ENCODE results near the gene KREMEN1. TPM values are rescaled to one million over a fixed set of nuclear protein-coding genes. Genes with fewer than 3 reads are reported as not detected.

Gene KREMEN1
- total and polyA plus RNA-seq, 2 experiments from 2014 or later = 1.8 to 3.8 TPM

DNA sequence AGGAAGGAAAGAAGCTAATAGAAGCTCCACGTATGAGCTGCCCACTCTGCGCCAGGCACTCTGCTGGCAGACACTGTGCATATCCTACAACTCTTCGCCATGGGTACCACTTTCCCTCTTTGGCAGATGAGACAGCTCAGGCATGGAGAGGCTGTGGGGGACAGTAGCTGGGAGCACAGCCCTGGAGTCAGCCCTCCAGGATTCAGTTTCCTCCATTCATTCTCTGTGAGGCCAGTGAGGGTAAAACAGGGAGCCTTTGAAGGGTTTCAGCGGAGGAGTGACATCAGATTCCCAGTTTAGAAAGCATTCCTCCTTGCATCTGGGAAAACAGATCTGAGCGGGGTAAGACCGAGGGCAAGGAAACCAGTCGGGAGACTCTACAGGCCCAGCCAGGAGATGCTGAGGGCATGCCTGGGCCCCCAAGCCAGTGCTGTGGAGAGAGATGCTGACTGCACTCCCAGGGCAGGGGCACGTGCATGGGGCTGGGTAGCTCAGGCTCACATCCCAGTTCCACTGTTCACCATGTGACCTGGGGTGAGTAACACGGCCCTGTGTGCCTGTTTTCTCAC is 74.6 kb downstream of the KREMEN1 start:
- Histone ChIP-seq H3K27ac (ENCODE audit: low read depth) (no peak overlapping the region), H3K4me1 (ENCODE audit: insufficient read depth) (peaks cover 19% of the 10 kb centered on the region), H3F3A (replicated peaks; ENCODE audit: low read depth) (0 out of 2 replicates have a peak, but pooled peaks cover 6% of the 10 kb centered on the region), H3K4me3 (no peak overlapping the region), H2AFZ (no peak overlapping the region), H3K4me2 (no peak overlapping the region), H3K36me3 (ENCODE audit: insufficient read depth) (no peaks in the 10 kb centered on the region), H3K9me2 (ENCODE audit: insufficient read depth) (no peaks in the 10 kb centered on the region), H3K79me2 (replicated peaks; ENCODE audit: insufficient read depth) (no peaks in the 10 kb centered on the region), H3K27me3 (ENCODE audit: insufficient read depth) (no peaks in the 10 kb centered on the region), H4K20me1 (replicated peaks; ENCODE audit: insufficient read depth) (no peaks in the 10 kb centered on the region)
- no peak for ATAC-seq
- H3K27ac Mint-ChIP-seq = no peak overlapping the region
- H3K36me3 Mint-ChIP-seq (ENCODE audit: low read depth) = no peaks in the 10 kb centered on the region
- H3K4me1 Mint-ChIP-seq = peaks cover 27% of the 10 kb centered on the region
- no peak for DNase-seq (ENCODE audit: low spot score)
- no peak for TF ChIP-seq ZNF331 (CRISPR knock-in tag; IDR thresholded peaks at IDR 0.05; ENCODE audit: low read depth)
- TF ChIP-seq, protein P1, sequence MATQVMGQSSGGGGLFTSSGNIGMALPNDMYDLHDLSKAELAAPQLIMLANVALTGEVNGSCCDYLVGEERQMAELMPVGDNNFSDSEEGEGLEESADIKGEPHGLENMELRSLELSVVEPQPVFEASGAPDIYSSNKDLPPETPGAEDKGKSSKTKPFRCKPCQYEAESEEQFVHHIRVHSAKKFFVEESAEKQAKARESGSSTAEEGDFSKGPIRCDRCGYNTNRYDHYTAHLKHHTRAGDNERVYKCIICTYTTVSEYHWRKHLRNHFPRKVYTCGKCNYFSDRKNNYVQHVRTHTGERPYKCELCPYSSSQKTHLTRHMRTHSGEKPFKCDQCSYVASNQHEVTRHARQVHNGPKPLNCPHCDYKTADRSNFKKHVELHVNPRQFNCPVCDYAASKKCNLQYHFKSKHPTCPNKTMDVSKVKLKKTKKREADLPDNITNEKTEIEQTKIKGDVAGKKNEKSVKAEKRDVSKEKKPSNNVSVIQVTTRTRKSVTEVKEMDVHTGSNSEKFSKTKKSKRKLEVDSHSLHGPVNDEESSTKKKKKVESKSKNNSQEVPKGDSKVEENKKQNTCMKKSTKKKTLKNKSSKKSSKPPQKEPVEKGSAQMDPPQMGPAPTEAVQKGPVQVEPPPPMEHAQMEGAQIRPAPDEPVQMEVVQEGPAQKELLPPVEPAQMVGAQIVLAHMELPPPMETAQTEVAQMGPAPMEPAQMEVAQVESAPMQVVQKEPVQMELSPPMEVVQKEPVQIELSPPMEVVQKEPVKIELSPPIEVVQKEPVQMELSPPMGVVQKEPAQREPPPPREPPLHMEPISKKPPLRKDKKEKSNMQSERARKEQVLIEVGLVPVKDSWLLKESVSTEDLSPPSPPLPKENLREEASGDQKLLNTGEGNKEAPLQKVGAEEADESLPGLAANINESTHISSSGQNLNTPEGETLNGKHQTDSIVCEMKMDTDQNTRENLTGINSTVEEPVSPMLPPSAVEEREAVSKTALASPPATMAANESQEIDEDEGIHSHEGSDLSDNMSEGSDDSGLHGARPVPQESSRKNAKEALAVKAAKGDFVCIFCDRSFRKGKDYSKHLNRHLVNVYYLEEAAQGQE (IDR thresholded peaks at IDR 0.05; ENCODE audit: unreplicated experiment) = no peak
- no peak for TF ChIP-seq NANOG (IDR thresholded peaks at IDR 0.05; ENCODE audit: borderline replicate concordance)
- TF ChIP-seq, protein P2, sequence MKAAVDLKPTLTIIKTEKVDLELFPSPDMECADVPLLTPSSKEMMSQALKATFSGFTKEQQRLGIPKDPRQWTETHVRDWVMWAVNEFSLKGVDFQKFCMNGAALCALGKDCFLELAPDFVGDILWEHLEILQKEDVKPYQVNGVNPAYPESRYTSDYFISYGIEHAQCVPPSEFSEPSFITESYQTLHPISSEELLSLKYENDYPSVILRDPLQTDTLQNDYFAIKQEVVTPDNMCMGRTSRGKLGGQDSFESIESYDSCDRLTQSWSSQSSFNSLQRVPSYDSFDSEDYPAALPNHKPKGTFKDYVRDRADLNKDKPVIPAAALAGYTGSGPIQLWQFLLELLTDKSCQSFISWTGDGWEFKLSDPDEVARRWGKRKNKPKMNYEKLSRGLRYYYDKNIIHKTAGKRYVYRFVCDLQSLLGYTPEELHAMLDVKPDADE (IDR thresholded peaks at IDR 0.05) = no peak
- no peak for TF ChIP-seq CREB1 (CRISPR knock-in tag; IDR thresholded peaks at IDR 0.05; ENCODE audit: low read depth)
- no peak for TF ChIP-seq ZNF462 (CRISPR knock-in tag; IDR thresholded peaks at IDR 0.05)
- TF ChIP-seq STAT1 (IDR thresholded peaks at IDR 0.05; ENCODE audit: unreplicated experiment) = no peak
- no peak for TF ChIP-seq POLR2AphosphoS5 (IDR thresholded peaks at IDR 0.05; ENCODE audit: low read depth)
- TF ChIP-seq EZH2 (IDR thresholded peaks at IDR 0.05; ENCODE audit: low read depth, unreplicated experiment) = no peak
- no peak for TF ChIP-seq EZH2phosphoT487 (IDR thresholded peaks at IDR 0.05; ENCODE audit: unreplicated experiment)
- TF ChIP-seq, protein P3, sequence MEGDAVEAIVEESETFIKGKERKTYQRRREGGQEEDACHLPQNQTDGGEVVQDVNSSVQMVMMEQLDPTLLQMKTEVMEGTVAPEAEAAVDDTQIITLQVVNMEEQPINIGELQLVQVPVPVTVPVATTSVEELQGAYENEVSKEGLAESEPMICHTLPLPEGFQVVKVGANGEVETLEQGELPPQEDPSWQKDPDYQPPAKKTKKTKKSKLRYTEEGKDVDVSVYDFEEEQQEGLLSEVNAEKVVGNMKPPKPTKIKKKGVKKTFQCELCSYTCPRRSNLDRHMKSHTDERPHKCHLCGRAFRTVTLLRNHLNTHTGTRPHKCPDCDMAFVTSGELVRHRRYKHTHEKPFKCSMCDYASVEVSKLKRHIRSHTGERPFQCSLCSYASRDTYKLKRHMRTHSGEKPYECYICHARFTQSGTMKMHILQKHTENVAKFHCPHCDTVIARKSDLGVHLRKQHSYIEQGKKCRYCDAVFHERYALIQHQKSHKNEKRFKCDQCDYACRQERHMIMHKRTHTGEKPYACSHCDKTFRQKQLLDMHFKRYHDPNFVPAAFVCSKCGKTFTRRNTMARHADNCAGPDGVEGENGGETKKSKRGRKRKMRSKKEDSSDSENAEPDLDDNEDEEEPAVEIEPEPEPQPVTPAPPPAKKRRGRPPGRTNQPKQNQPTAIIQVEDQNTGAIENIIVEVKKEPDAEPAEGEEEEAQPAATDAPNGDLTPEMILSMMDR (conservative IDR thresholded peaks at IDR 0.05; ENCODE audit: low read depth in 2 of 2) = no peak
- TF ChIP-seq JUNB (IDR thresholded peaks at IDR 0.05; ENCODE audit: unreplicated experiment) = no peak
- H3K4me3 Mint-ChIP-seq = no peak overlapping the region
- no peaks in the 10 kb centered on the region for H3K9me3 Mint-ChIP-seq
- H3K27me3 Mint-ChIP-seq (ENCODE audit: insufficient read depth, low read depth, poor library complexity) = peaks cover 8% of the 10 kb centered on the region
